AG09319 (cell line): ENCODE results near the gene GRHL1.
"Not testable (repeated sequence)": the region's sequence is repeated elsewhere in the genome, so short reads cannot be mapped to it uniquely, and the experiment has no call there.

Source experiments
- DNase-seq: peaks from one replicate; pipeline ENCODE4 v3.0.0-alpha.2; 2010; ENCODE audit warnings: low read depth; ENCODE audit errors: extremely low read depth
- CTCF ChIP-seq: IDR thresholded peaks from 2 replicates; pipeline ENCODE4 v1.5.1; 2011; ENCODE audit warnings: low read depth, mild to moderate bottlenecking, inconsistent platforms, low read length, moderate library complexity

GRHL1 gene

GRCh38 chr2:10012963-10013461, 61.5 kb downstream of the GRHL1 start:
- DNase-seq = no peak
- TF ChIP-seq CTCF = no peak

- not testable (repeated sequence) for DNase-seq
Measured at GRCh38 chr2:10013651-10014417, 62.3 kb downstream of the GRHL1 start.

GRCh38 chr2:10014418-10015190, 63.1 kb downstream of the GRHL1 start:
- DNase-seq = no peak
- no peak for TF ChIP-seq CTCF

GRCh38 chr2:10015376-10015989, 64.0 kb downstream of the GRHL1 start:
- DNase-seq = not testable (repeated sequence)

GRCh38 chr2:10016001-10016801, 64.7 kb downstream of the GRHL1 start:
- DNase-seq = no peak
- TF ChIP-seq CTCF = no peak

GRCh38 chr2:10016802-10017258, 65.3 kb downstream of the GRHL1 start:
- no peak for TF ChIP-seq CTCF
- no peak for DNase-seq

GRCh38 chr2:10017313-10017941, 65.9 kb downstream of the GRHL1 start:
- TF ChIP-seq CTCF = no peak
- DNase-seq = no peak
